ENCODE measurements around the gene HMGXB4.

The HMGXB4 gene

GRCh38 chr22:35229865-35230264 is 27.4 kb upstream of the HMGXB4 start:
- no peaks in the 10 kb centered on the region for H3K36me3 ChIP-seq (replicated peaks; ENCODE audit: insufficient read depth, low read length)
- TF ChIP-seq EZH2phosphoT487 (IDR thresholded peaks at IDR 0.05; ENCODE audit: low read length) (no peak), EZH2 (optimal IDR thresholded peaks at IDR 0.05; ENCODE audit: low read depth, low read length) (no peak), CTCF (IDR thresholded peaks at IDR 0.05; ENCODE audit: low read length) (0 out of 2 replicates have a peak, but pooled peaks have one; percentile 5)
- no peaks in the 10 kb centered on the region for H4K20me1 ChIP-seq (ENCODE audit: insufficient read depth, low read length)
- no peak overlapping the region for H3K27ac ChIP-seq (ENCODE audit: low read length)
- H3K4me1 ChIP-seq (ENCODE audit: low read length) = peaks cover 28% of the 10 kb centered on the region
- no peaks in the 10 kb centered on the region for H3K9me2 ChIP-seq (replicated peaks; ENCODE audit: insufficient read depth, low read length)
- peak overlapping the region; percentile 70; the same call in 1 of the 2 replicates for H3K9ac ChIP-seq (ENCODE audit: low read length)
- peak overlapping the region; percentile 88 for H3K4me3 ChIP-seq (ENCODE audit: low read length)
- H2AFZ ChIP-seq (ENCODE audit: low read length) = no peak overlapping the region
- peak overlapping the region; percentile 93 for H3K4me2 ChIP-seq (ENCODE audit: low read depth, low read length)
- peaks cover 59% of the 10 kb centered on the region for H3K79me2 ChIP-seq (ENCODE audit: low read length)
- no peaks in the 10 kb centered on the region for H3K27me3 ChIP-seq (replicated peaks; ENCODE audit: insufficient read depth, low read length)
- DNase-seq = no peak
- H3F3A ChIP-seq (ENCODE audit: insufficient read depth, low read length) = peaks cover 6% of the 10 kb centered on the region
- no peaks in the 10 kb centered on the region for H3K9me3 ChIP-seq (replicated peaks; ENCODE audit: insufficient read depth, low read length)

- H3K4me1 ChIP-seq (ENCODE audit: low read length) = peaks cover 28% of the 10 kb centered on the region
- peak overlapping the region; percentile 88 for H3K4me3 ChIP-seq (ENCODE audit: low read length)
- H3K9ac ChIP-seq (ENCODE audit: low read length) = peak overlapping the region; percentile 70
- H3K9me2 ChIP-seq (replicated peaks; ENCODE audit: insufficient read depth, low read length) = no peaks in the 10 kb centered on the region
- no peaks in the 10 kb centered on the region for H3K27me3 ChIP-seq (replicated peaks; ENCODE audit: insufficient read depth, low read length)
- H3K9me3 ChIP-seq (replicated peaks; ENCODE audit: insufficient read depth, low read length) = no peaks in the 10 kb centered on the region
- H3K4me2 ChIP-seq (ENCODE audit: low read depth, low read length) = peak overlapping the region; percentile 93
- peaks cover 6% of the 10 kb centered on the region for H3F3A ChIP-seq (ENCODE audit: insufficient read depth, low read length)
- H3K79me2 ChIP-seq (ENCODE audit: low read length) = peaks cover 53% of the 10 kb centered on the region
- H2AFZ ChIP-seq (ENCODE audit: low read length) = peak overlapping the region; percentile 96
- TF ChIP-seq EZH2phosphoT487 (IDR thresholded peaks at IDR 0.05; ENCODE audit: low read length) = no peak
- TF ChIP-seq CTCF (IDR thresholded peaks at IDR 0.05; ENCODE audit: low read length) = no peak
- TF ChIP-seq EZH2 (optimal IDR thresholded peaks at IDR 0.05; ENCODE audit: low read depth, low read length) = no peak
- no peaks in the 10 kb centered on the region for H4K20me1 ChIP-seq (ENCODE audit: insufficient read depth, low read length)
- no peak for DNase-seq
- H3K36me3 ChIP-seq (replicated peaks; ENCODE audit: insufficient read depth, low read length) = no peaks in the 10 kb centered on the region
- no peak overlapping the region for H3K27ac ChIP-seq (ENCODE audit: low read length)
Measured at GRCh38 chr22:35230417-35230816, 26.9 kb upstream of the HMGXB4 start.

- DNase-seq = peak; percentile 84
- peak overlapping the region; percentile 96 for H2AFZ ChIP-seq (ENCODE audit: low read length)
- no peaks in the 10 kb centered on the region for H3K27me3 ChIP-seq (replicated peaks; ENCODE audit: insufficient read depth, low read length)
- H3F3A ChIP-seq (ENCODE audit: insufficient read depth, low read length) = peaks cover 6% of the 10 kb centered on the region
- peaks cover 49% of the 10 kb centered on the region for H3K79me2 ChIP-seq (ENCODE audit: low read length)
- peak overlapping the region; percentile 93 for H3K4me2 ChIP-seq (ENCODE audit: low read depth, low read length)
- no peaks in the 10 kb centered on the region for H3K9me3 ChIP-seq (replicated peaks; ENCODE audit: insufficient read depth, low read length)
- no peaks in the 10 kb centered on the region for H3K9me2 ChIP-seq (replicated peaks; ENCODE audit: insufficient read depth, low read length)
- H3K36me3 ChIP-seq (replicated peaks; ENCODE audit: insufficient read depth, low read length) = no peaks in the 10 kb centered on the region
- H3K27ac ChIP-seq (ENCODE audit: low read length) = peak overlapping the region; percentile 71
- H4K20me1 ChIP-seq (ENCODE audit: insufficient read depth, low read length) = no peaks in the 10 kb centered on the region
- H3K4me1 ChIP-seq (ENCODE audit: low read length) = peaks cover 28% of the 10 kb centered on the region
- TF ChIP-seq CTCF (IDR thresholded peaks at IDR 0.05; ENCODE audit: low read length) (no peak), EZH2 (optimal IDR thresholded peaks at IDR 0.05; ENCODE audit: low read depth, low read length) (no peak), EZH2phosphoT487 (IDR thresholded peaks at IDR 0.05; ENCODE audit: low read length) (no peak)
- peak overlapping the region; percentile 88 for H3K4me3 ChIP-seq (ENCODE audit: low read length)
- H3K9ac ChIP-seq (ENCODE audit: low read length) = peak overlapping the region; percentile 70
Measured at GRCh38 chr22:35230839-35231584, 26.3 kb upstream of the HMGXB4 start.

Measured in MM.1S (cell line).